Measurements from ENCODE around the gene NEURL1. TPM values are rescaled to one million over a fixed set of nuclear protein-coding genes. Genes with fewer than 3 reads are reported as not detected.

NEURL1 gene
- total RNA-seq, 2 donors from 2014 or later: 0.50 to 1.1 TPM

DNA sequence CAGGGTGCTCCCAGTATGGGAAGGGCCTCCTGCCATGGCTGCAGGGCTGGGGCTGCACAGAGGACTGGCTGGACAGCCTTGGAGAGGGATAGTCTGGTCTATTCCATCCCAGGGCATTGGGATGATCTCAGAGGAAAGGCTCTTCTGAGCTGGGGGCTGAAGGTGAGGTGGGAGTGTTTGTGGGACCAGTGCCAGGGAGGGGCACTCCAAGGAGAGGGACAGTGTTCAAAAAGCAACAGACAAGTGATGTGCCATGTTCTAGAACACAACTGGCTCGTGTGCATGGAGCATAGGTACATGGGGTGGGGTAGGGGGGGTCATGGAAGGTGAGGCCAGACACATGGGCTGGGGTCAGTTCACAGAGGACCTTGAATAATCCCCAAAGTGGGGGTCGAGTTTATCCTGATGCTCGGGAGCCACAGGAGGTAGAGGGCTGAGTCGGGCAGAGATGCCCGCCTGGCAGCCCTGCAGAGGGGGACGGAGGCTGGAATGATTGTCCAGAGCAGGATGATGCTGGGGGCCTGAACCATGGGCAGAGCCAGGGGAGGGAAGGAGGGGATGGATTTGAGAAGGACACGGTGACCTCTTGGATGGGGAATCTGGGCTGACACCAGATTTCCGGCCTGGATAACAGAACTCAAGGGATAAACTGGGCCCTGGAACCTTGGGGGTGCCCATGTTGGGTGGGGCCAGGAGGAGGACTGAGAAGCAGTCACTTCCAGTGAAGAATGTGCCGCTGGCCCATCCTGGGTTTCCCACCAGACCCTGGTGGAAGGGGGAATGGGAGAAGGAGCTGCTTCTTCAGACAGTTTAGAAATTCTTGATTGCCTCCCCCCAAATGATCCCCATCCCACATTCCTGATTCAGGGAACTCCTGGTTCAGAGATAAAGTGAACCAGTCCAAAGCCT is 50.4 kb downstream of the NEURL1 start:
- Mint-ChIP-seq H3K27me3 (peaks cover 19% of the 10 kb centered on the region), H3K27ac (no peak overlapping the region), H3K36me3 (ENCODE audit: low read depth) (peaks cover 5% of the 10 kb centered on the region), H3K4me3 (peak overlapping the region; percentile 87), H3K4me1 (peaks cover 7% of the 10 kb centered on the region)
- ATAC-seq: no peak
- H3K9me3 ChIP-seq (ENCODE audit: control insufficient read depth, low read length, poor library complexity, severe bottlenecking): no peaks in the 10 kb centered on the region
- DNase-seq: no peak

DNA sequence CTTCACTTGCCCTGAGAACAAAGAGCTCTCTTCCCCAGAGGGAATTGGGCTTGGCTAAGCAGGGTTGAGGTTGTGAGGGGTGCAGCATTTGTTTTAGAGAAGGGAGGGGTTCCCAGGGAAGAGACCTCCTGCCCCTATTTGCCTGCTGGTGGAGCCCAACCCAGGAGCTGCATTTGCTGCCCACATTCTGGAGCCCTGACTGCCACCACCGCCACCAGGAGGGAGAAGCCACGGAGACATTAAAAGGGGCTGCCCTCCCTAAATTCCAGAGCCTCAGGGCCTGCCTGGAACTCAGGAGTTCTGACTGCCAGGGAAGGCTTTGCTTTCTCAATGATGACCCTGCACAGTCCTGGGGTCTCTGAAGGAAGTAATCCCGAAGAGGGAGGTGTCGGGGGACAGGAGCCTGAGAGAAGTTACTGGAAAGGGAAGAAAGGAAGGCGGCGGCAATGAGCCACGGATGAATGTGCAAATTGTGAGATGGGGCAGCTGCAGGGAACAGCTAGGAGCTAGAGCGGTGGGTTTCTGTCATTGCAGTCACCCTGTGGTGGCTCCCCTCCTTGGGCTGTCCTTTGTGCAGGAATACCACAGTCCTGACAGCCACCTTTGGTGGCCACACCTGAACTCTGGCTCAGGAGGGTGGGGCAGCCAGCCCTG is 51.3 kb downstream of the NEURL1 start:
- no peak for DNase-seq
- H3K27me3 Mint-ChIP-seq: peaks cover 10% of the 10 kb centered on the region
- H3K27ac Mint-ChIP-seq: no peak overlapping the region
- no peak for ATAC-seq
- H3K36me3 Mint-ChIP-seq (ENCODE audit: low read depth): peaks cover 5% of the 10 kb centered on the region
- peaks cover 7% of the 10 kb centered on the region for H3K4me1 Mint-ChIP-seq
- no peaks in the 10 kb centered on the region for H3K9me3 ChIP-seq (ENCODE audit: control insufficient read depth, low read length, poor library complexity, severe bottlenecking)
- no peak overlapping the region for H3K4me3 Mint-ChIP-seq

DNA sequence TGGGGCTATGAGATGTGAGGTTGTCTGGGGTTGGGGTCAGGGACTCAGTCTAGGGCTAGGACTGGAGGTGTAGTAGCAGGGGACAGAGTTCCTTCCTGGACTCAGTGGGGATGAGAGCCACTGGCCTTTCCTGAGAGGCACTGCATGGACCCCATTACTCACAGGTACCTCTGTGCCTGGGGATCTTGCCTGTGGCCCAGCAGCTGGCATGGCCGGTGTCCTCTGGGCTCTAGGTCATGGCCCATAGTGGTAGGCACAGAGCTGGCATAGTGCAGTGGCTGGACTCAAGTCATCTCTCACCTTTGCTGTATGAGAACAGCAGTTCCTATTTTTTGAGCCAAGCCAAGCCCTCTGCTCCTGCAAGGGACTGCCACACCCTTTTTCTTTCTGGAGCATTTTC is 51.9 kb downstream of the NEURL1 start:
- Mint-ChIP-seq H3K27me3 (peaks cover 9% of the 10 kb centered on the region), H3K36me3 (ENCODE audit: low read depth) (peaks cover 5% of the 10 kb centered on the region), H3K4me1 (peaks cover 7% of the 10 kb centered on the region), H3K4me3 (no peak overlapping the region), H3K27ac (no peak overlapping the region)
- DNase-seq (no peak), ATAC-seq (no peak)
- no peaks in the 10 kb centered on the region for H3K9me3 ChIP-seq (ENCODE audit: control insufficient read depth, low read length, poor library complexity, severe bottlenecking)

DNA sequence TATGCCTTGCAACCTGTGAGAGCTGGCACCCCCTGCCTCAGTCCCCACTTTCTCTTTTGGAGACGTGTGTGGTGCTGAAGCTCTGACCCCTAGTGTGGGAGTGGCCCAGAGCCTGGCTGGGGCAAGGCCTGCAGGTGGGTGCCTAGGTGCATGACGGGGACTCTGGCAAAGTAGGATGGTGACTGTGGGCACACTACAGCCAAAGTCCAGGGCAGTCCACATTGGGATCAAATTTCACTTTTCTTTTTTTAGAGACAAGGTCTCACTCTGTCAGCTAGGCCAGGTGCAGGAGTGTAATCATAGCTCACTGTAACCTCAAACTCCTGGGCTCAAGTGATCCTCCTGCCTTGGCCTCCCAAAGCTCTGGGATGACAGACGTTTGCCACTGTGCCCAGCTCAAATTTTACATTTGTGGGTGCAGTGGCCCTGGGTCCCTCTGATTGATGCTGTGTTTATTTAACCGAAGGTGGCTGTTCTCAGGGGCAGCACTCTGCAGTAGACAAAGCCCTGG is 52.3 kb downstream of the NEURL1 start:
- Mint-ChIP-seq H3K4me1 (peaks cover 7% of the 10 kb centered on the region), H3K27ac (no peak overlapping the region)
- no peak for ATAC-seq

DNA sequence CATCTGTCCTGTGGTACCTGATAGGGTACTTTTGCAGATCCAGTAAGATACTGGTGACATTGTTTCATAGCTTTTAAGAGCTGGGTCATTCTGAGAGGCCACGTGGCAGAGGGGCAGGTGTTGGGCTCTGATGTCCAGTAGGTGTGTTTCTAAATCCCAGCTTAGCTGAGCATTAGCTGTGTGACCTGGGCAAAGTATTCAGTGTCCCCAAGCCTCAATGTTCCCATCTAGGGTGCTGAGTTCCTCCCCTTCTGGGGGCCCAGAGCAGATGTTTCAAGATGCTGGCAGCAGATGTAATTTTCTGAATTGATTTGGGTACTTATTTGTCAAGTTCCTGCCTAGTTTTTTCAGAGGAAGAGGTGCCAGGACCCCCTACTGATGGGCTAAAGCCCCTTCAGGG is 52.9 kb downstream of the NEURL1 start:
- Mint-ChIP-seq H3K36me3 (ENCODE audit: low read depth) (peaks cover 2% of the 10 kb centered on the region), H3K27me3 (peaks cover 1% of the 10 kb centered on the region), H3K4me3 (no peak overlapping the region), H3K27ac (no peak overlapping the region), H3K4me1 (peaks cover 7% of the 10 kb centered on the region)
- H3K9me3 ChIP-seq (ENCODE audit: control insufficient read depth, low read length, poor library complexity, severe bottlenecking): no peaks in the 10 kb centered on the region
- no peak for DNase-seq
- ATAC-seq: no peak

More for the DNA sequence above, 52.3 kb downstream of the NEURL1 start:
- DNase-seq: no peak
- H3K4me3 Mint-ChIP-seq: no peak overlapping the region
- no peaks in the 10 kb centered on the region for H3K9me3 ChIP-seq (ENCODE audit: control insufficient read depth, low read length, poor library complexity, severe bottlenecking)
- peaks cover 5% of the 10 kb centered on the region for H3K36me3 Mint-ChIP-seq (ENCODE audit: low read depth)
- peaks cover 7% of the 10 kb centered on the region for H3K27me3 Mint-ChIP-seq

DNA sequence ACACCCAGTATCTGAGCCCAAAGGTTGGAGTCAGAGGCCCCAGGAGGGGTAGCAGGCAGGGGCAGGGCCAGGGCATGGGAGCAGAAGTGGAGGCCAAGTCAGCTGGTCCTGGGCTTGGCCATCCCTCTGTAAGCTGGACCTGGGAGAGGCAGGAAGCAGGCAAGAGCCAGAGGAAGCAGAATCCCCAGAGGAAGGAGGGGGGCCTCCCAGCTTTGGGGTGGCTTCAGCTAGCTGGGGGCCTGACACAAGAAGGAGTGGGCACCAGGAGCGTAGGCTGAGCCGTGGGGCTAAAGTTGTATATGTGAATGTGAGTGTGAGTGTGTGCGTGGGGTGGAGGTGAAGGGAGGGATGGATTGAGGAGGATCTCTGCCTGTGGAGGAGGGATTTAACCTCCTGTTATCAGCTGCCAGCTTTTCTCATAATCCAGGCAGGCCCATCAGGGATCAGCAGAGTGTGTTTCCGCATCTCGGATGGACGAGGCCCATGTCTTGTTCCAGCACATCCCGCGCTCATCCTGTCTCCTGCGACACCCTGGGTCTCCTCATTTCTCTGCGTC is 54.0 kb downstream of the NEURL1 start:
- ATAC-seq (no peak), DNase-seq (no peak)
- Mint-ChIP-seq H3K4me1 (peaks cover 9% of the 10 kb centered on the region), H3K27ac (no peak overlapping the region), H3K36me3 (ENCODE audit: low read depth) (peaks cover 3% of the 10 kb centered on the region), H3K27me3 (peaks cover 3% of the 10 kb centered on the region), H3K4me3 (peak overlapping the region; percentile 41)
- H3K9me3 ChIP-seq (ENCODE audit: control insufficient read depth, low read length, poor library complexity, severe bottlenecking): no peaks in the 10 kb centered on the region

DNA sequence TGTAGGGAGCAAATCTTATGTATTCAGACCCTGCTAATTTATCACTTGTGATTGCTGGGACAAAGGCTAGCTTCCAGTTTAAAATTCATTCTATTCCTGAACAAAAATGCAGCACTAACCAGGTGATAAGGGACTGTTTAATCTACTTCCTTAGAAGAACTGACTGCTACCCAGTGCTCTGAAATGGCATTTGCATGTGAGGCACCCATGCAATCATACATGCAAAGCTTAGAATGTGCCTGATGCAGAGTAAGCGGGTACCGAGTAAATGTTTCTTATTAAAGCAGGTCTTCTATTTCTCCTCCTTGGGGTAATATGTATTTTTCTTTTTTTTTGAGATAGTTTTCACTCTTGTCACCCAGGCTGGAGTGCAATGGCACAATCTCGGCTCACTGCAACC is 54.5 kb downstream of the NEURL1 start:
- ATAC-seq: no peak

DNA sequence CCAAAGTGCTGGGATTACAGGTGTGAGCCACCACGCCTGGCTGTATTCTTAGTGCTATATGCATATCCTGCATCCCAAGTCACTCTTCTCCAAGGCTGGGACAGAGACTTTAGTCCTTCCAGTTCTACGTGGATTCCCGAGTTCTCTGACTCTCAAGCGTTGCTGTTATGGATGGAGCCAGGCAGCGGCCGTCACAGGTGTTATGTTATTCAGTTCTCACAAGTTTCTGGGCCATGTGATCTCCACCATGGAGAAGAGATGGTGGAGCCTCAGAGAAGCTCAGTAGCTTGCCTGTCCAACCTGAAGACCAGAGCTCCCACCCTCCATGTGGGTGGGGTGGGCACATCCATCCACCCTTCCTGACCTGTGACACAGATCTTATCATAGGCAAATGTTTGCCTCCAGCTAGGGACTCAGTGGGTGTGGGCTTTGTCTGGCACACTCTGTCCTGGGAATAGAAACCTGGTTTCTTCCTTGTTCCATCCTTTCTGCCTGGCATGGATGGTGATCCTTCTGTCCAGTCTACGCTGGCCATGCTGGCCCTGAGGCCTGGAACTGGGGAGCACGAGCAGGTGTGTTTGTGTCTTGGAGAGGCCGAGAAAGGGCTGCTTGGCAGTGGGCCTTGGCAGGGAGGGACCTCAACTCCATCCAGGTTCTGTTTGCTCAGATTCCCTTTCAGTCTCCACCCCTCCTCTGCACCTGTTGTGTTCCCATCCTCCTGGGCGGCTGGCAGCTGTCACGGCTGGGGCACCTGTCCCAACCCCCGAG is 55.3 kb downstream of the NEURL1 start:
- Mint-ChIP-seq H3K4me3 (no peak overlapping the region), H3K27me3 (peaks cover 7% of the 10 kb centered on the region)

More for the DNA sequence above, 54.5 kb downstream of the NEURL1 start:
- Mint-ChIP-seq H3K36me3 (ENCODE audit: low read depth) (peaks cover 3% of the 10 kb centered on the region), H3K27ac (no peak overlapping the region), H3K4me1 (peaks cover 9% of the 10 kb centered on the region), H3K27me3 (peaks cover 7% of the 10 kb centered on the region), H3K4me3 (no peak overlapping the region)
- no peaks in the 10 kb centered on the region for H3K9me3 ChIP-seq (ENCODE audit: control insufficient read depth, low read length, poor library complexity, severe bottlenecking)
- DNase-seq: no peak

DNA sequence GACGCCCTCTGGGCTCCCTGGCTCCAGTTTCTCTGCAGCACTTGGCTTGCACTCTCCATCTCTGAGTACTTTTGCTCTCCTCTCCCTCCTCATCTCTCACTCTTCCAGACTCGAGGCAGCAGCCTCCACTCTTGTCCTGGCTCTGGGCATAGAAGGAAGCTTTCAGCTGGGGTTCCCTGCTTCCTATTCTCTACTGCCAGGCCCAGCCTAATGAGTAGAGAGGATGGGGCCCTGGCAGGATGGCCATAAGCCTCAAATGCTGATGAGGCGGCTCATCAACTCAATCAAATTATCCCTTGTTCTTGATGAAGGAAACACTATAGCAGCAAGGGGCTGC is 55.8 kb downstream of the NEURL1 start:
- peaks cover 6% of the 10 kb centered on the region for H3K36me3 Mint-ChIP-seq (ENCODE audit: low read depth)
- H3K4me3 Mint-ChIP-seq: no peak overlapping the region
- peaks cover 11% of the 10 kb centered on the region for H3K27me3 Mint-ChIP-seq
- H3K27ac Mint-ChIP-seq: no peak overlapping the region
- no peaks in the 10 kb centered on the region for H3K9me3 ChIP-seq (ENCODE audit: control insufficient read depth, low read length, poor library complexity, severe bottlenecking)
- H3K4me1 Mint-ChIP-seq: peaks cover 10% of the 10 kb centered on the region
- ATAC-seq (no peak), DNase-seq (no peak)

More for the DNA sequence above, 55.3 kb downstream of the NEURL1 start:
- no peak for DNase-seq
- no peak for ATAC-seq
- H3K36me3 Mint-ChIP-seq (ENCODE audit: low read depth): peaks cover 2% of the 10 kb centered on the region
- no peaks in the 10 kb centered on the region for H3K9me3 ChIP-seq (ENCODE audit: control insufficient read depth, low read length, poor library complexity, severe bottlenecking)
- peaks cover 5% of the 10 kb centered on the region for H3K4me1 Mint-ChIP-seq
- H3K27ac Mint-ChIP-seq: no peak overlapping the region

DNA sequence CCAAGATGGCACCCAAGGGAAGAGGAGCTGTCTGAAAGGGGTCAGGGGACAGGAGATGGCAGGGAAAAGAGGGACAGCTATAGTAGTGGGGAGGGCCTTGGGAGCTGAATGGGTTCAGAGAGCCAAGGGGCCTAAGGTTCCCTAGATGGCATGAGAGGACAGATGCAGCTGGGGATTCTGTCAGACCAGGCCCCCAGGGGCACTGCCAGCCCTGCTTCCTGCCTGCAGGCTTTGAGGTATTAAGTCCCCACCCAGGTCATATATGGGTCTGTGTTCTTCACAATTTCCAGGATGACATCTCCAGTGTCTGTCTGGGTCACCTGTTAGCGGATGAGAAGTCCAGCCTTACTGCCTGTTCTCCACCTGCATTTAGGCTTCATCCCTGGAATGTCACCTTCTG is 56.7 kb downstream of the NEURL1 start:
- DNase-seq (no peak), ATAC-seq (no peak)
- Mint-ChIP-seq H3K27ac (no peak overlapping the region), H3K27me3 (peaks cover 16% of the 10 kb centered on the region), H3K36me3 (ENCODE audit: low read depth) (peaks cover 6% of the 10 kb centered on the region), H3K4me1 (peaks cover 16% of the 10 kb centered on the region), H3K4me3 (no peak overlapping the region)
- no peaks in the 10 kb centered on the region for H3K9me3 ChIP-seq (ENCODE audit: control insufficient read depth, low read length, poor library complexity, severe bottlenecking)

DNA sequence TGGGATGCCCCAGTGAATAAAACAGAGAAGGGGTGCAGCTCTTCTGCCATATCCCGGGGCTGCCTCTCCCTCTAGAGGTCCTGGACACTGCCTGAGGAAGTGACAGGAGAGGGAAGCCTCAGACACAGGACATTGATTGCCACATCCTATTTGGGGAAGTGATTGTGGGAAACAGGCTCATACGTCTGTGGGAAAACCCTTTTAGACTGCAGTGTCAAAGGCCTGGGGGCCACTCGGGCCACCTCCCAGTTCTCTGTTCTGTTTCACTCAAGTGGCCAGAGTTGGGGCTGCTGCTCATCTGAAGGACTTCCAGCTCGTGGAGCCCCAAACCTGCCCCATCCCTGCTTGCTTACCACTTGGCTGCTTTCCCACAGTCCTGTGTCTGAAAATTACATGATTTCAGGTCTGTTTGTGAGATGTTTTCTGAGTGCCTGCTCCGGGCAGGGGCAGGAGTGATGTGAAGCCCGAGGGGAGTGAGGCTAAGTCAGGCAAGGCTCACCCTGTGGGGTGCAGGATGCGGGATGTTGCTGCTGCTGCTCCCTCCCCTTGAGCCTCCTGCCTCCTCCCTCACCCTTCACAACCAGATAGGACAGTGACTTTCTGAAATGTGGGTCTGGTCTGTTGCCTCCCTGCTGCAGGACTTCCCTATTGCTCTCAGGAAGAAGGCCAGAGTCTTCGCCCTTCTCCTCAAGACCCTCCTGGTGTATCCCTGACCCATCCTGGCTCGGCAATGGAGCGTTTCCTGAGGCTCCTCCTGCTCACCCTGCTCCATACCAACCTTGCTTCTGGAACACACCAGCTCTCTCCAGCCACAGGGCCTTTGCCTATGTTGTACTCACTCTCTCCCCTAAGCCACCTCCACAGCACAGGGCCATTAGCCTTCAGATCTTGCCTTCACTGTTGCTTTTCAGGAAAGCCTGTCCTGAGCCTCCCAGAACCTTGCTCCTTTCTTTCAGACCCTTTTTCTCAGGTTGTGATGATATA is 58.4 kb downstream of the NEURL1 start:
- H3K36me3 Mint-ChIP-seq (ENCODE audit: low read depth): peaks cover 6% of the 10 kb centered on the region
- ATAC-seq (peak; percentile 18), DNase-seq (no peak)
- peak overlapping the region; percentile 52 for H3K4me3 Mint-ChIP-seq
- peak overlapping the region; percentile 43 for H3K27ac Mint-ChIP-seq
- H3K4me1 Mint-ChIP-seq: peaks cover 16% of the 10 kb centered on the region
- no peaks in the 10 kb centered on the region for H3K9me3 ChIP-seq (ENCODE audit: control insufficient read depth, low read length, poor library complexity, severe bottlenecking)
- H3K27me3 Mint-ChIP-seq: peaks cover 28% of the 10 kb centered on the region
